ENCODE measurements around the gene KCP. TPM values are rescaled to one million over a fixed set of nuclear protein-coding genes. Genes with fewer than 3 reads are reported as not detected.
"Not testable (repeated sequence)": the region's sequence is repeated elsewhere in the genome, so short reads cannot be mapped to it uniquely, and the experiment has no call there.

KCP gene
- total and polyA plus RNA-seq, 2 donors (not counting 1 experiment from before 2014, with no cell fraction given), result 2.3 to 3.8 TPM

DNA sequence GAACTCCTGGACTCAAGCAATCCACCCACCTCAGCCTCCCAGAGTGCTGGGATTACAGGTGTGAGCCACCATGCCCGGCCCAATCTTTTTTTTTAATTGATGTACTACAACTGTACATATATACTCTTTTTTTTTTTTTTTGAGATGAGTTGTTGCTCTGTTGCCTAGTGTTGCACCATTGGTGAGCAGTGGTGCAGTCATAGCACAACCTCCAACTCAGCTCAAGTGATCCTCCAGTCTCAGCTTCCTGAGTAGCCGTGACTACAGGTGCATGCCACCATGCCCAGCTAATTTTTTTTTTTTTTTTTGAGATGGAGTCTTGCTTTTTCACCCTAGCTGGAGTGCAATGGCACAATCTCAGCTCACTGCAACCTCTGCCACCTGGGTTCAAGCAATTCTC is 32.7 kb upstream of the KCP start:
- H3K27me3 Mint-ChIP-seq; intact Hi-C loops (cut with micrococcal nuclease); H3K9me3 Mint-ChIP-seq (ENCODE audit: insufficient read depth); H3K4me3 ChIP-seq (ENCODE audit: control extremely low read depth in 1 of 5, extremely low read depth in 1 of 5, insufficient read depth in 1 of 5, low read depth in 2 of 5, low read length in 4 of 5); H3K4me3 Mint-ChIP-seq; H3K9me3 ChIP-seq (ENCODE audit: control extremely low read depth in 1 of 3, control insufficient read depth in 2 of 3, insufficient read depth in 1 of 3, low read length in 2 of 3); H3K27me3 ChIP-seq (replicated peaks in 1 of 4; ENCODE audit: control extremely low read depth in 1 of 4, control insufficient read depth in 3 of 4, insufficient read depth in 4 of 4, low read length in 3 of 4); H3K27ac ChIP-seq (ENCODE audit: low read length in 2 of 2); H3K9ac ChIP-seq (ENCODE audit: low read length); H2AFZ ChIP-seq (ENCODE audit: insufficient read depth, low read depth, low read length, poor library complexity, severe bottlenecking); DNase-seq; ATAC-seq (ENCODE audit: low read depth); H3K4me2 ChIP-seq (replicated peaks; ENCODE audit: low read depth, low read length, poor library complexity, severe bottlenecking): not testable (repeated sequence)
- Mint-ChIP-seq H3K27ac (peak overlapping the region; percentile 70), H3K4me1 (peaks cover 47% of the 10 kb centered on the region)
- POLR2A ChIA-PET, result interaction anchor here (0.6 to 1.0 kb wide), 5 partner anchors 11 to 83 kb away, joined by 3 to 10 read pairs (median 4); no protein-coding TSS in a partner anchor
- H4K20me1 ChIP-seq (ENCODE audit: control insufficient read depth, insufficient read depth, low read length, poor library complexity, severe bottlenecking), result peaks cover 26% of the 10 kb centered on the region
- peaks cover 47% of the 10 kb centered on the region for H3K79me2 ChIP-seq (ENCODE audit: control insufficient read depth, insufficient read depth, low read length)
- WGBS (ENCODE audit: insufficient coverage), result no CpG with 5 or more reads among the region's 2 CpGs
- peaks cover 0 to 49% of the 10 kb centered on the region in 2 experiments for H3K36me3 ChIP-seq (replicated peaks in 1 of 2; ENCODE audit: control extremely low read depth in 1 of 2, control insufficient read depth in 1 of 2, extremely low read depth in 1 of 2, insufficient read depth in 2 of 2, low read length in 1 of 2)
- H3K4me1 ChIP-seq (ENCODE audit: control insufficient read depth in 2 of 2, insufficient read depth in 2 of 2, low read length in 2 of 2), result peaks cover 27 to 35% of the 10 kb centered on the region in 2 donors
- CTCF ChIA-PET, result interaction anchor here (0.7 to 1.3 kb wide), 2 partner anchors 10 to 121 kb away, joined by 3 read pairs; no protein-coding TSS in a partner anchor

DNA sequence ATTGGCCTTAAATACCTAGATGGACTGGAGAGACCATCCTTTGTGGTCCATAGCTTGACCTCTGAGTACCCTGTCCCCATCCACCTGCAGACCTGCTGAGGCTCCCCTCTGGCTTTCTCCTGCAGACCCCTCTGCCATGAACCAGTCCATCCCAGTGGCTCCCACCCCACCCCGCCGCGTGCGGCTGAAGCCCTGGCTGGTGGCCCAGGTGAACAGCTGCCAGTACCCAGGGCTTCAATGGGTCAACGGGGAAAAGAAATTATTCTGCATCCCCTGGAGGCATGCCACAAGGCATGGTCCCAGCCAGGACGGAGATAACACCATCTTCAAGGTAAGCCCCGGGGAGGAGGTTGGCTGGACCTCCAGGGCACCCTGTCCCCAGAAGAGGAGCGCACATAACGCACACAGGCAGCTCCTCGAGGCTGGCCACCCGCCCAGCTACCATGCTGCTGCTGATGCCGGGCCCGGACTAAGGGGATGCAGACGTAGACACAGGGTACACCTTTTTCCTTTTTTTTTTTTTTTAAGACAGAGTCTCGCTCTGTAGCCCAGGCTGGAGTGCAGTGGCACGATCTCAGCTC is 31.5 kb upstream of the KCP start:
- TF ChIP-seq EZH2 (IDR thresholded peaks at IDR 0.05; ENCODE audit: borderline replicate concordance, insufficient read depth, low read depth, low read length, poor library complexity, severe bottlenecking), result no peak
- TF ChIP-seq, protein P1, sequence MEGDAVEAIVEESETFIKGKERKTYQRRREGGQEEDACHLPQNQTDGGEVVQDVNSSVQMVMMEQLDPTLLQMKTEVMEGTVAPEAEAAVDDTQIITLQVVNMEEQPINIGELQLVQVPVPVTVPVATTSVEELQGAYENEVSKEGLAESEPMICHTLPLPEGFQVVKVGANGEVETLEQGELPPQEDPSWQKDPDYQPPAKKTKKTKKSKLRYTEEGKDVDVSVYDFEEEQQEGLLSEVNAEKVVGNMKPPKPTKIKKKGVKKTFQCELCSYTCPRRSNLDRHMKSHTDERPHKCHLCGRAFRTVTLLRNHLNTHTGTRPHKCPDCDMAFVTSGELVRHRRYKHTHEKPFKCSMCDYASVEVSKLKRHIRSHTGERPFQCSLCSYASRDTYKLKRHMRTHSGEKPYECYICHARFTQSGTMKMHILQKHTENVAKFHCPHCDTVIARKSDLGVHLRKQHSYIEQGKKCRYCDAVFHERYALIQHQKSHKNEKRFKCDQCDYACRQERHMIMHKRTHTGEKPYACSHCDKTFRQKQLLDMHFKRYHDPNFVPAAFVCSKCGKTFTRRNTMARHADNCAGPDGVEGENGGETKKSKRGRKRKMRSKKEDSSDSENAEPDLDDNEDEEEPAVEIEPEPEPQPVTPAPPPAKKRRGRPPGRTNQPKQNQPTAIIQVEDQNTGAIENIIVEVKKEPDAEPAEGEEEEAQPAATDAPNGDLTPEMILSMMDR (IDR thresholded peaks at IDR 0.05), result no peak
- H3K4me3 ChIP-seq (ENCODE audit: control extremely low read depth in 1 of 5, extremely low read depth in 1 of 5, insufficient read depth in 1 of 5, low read depth in 2 of 5, low read length in 4 of 5), result no peak overlapping the region
- H3K4me2 ChIP-seq (replicated peaks; ENCODE audit: low read depth, low read length, poor library complexity, severe bottlenecking), result no peak overlapping the region
- peak overlapping the region; percentile 94 for H3K4me3 Mint-ChIP-seq
- no peaks in the 10 kb centered on the region for H3K9me3 Mint-ChIP-seq (ENCODE audit: insufficient read depth)
- peaks cover 31 to 41% of the 10 kb centered on the region in 2 donors for H3K4me1 ChIP-seq (ENCODE audit: control insufficient read depth in 2 of 2, insufficient read depth in 2 of 2, low read length in 2 of 2)
- ATAC-seq (ENCODE audit: low read depth), result no peak
- no peaks in the 10 kb centered on the region for H3K9me3 ChIP-seq (ENCODE audit: control extremely low read depth in 1 of 3, control insufficient read depth in 2 of 3, insufficient read depth in 1 of 3, low read length in 2 of 3)
- WGBS (ENCODE audit: insufficient coverage), result 95% methylated on average over 11 of the region's 16 CpGs
- H3K27me3 Mint-ChIP-seq, result no peaks in the 10 kb centered on the region
- H3K79me2 ChIP-seq (ENCODE audit: control insufficient read depth, insufficient read depth, low read length), result peaks cover 55% of the 10 kb centered on the region
- peak overlapping the region; percentile 97 for H3K27ac Mint-ChIP-seq
- no peak overlapping the region for H3K9ac ChIP-seq (ENCODE audit: low read length)
- no peak for DNase-seq
- intact Hi-C loops (cut with micrococcal nuclease), result no loop called here
- ChIA-PET CTCF (interaction anchor here (1.0 to 3.6 kb wide), 5 partner anchors 9 to 205 kb away, joined by 3 to 26 read pairs (median 9); no protein-coding TSS in a partner anchor), POLR2A (interaction anchor here (2.4 kb wide), 1 partner anchor 9 kb away, joined by 7 read pairs; no protein-coding TSS in a partner anchor)
- H4K20me1 ChIP-seq (ENCODE audit: control insufficient read depth, insufficient read depth, low read length, poor library complexity, severe bottlenecking), result peaks cover 26% of the 10 kb centered on the region
- H3K27ac ChIP-seq (ENCODE audit: low read length in 2 of 2), result peak overlapping the region in 1 of 2 donors; percentile 99
- H3K36me3 ChIP-seq (replicated peaks in 1 of 2; ENCODE audit: control extremely low read depth in 1 of 2, control insufficient read depth in 1 of 2, extremely low read depth in 1 of 2, insufficient read depth in 2 of 2, low read length in 1 of 2), result peaks cover 0 to 38% of the 10 kb centered on the region in 2 experiments
- no peak overlapping the region for H2AFZ ChIP-seq (ENCODE audit: insufficient read depth, low read depth, low read length, poor library complexity, severe bottlenecking)
- H3K27me3 ChIP-seq (replicated peaks in 1 of 4; ENCODE audit: control extremely low read depth in 1 of 4, control insufficient read depth in 3 of 4, insufficient read depth in 4 of 4, low read length in 3 of 4), result no peaks in the 10 kb centered on the region
- H3K4me1 Mint-ChIP-seq, result peaks cover 52% of the 10 kb centered on the region
